Neural cell (in vitro differentiated cells): ENCODE results near the gene OR6B3.

ENCODE experiments used
- EP300 ChIP-seq: fragments of 450-650 bp; conservative IDR thresholded peaks from 2 replicates; pipeline ENCODE4 v1.6.1; 2014; ENCODE audit warnings: antibody characterized with exemption, mild to moderate bottlenecking, moderate library complexity; ENCODE audit not compliant: poor library complexity, severe bottlenecking
- EZH2 ChIP-seq: fragments of 200-600, 300-800 bp; shearing (Covaris generic), sonication (generic); IDR thresholded peaks from 2 replicates; pipeline ENCODE4 v1.6.1; 2014; ENCODE audit warnings: antibody characterized with exemption, low read length, borderline replicate concordance, mild to moderate bottlenecking; ENCODE audit not compliant: insufficient read depth, poor library complexity, severe bottlenecking
- POLR2AphosphoS5 ChIP-seq: IDR thresholded peaks from 2 replicates; pipeline ENCODE4 v1.6.1; 2012
- TF ChIP-seq, protein P1 (sequence below): fragments of 450-650 bp; IDR thresholded peaks from 2 replicates; pipeline ENCODE4 v1.5.1; 2014; ENCODE audit warnings: antibody characterized with exemption, mild to moderate bottlenecking, moderate library complexity; ENCODE audit not compliant: poor library complexity, severe bottlenecking

DNA sequence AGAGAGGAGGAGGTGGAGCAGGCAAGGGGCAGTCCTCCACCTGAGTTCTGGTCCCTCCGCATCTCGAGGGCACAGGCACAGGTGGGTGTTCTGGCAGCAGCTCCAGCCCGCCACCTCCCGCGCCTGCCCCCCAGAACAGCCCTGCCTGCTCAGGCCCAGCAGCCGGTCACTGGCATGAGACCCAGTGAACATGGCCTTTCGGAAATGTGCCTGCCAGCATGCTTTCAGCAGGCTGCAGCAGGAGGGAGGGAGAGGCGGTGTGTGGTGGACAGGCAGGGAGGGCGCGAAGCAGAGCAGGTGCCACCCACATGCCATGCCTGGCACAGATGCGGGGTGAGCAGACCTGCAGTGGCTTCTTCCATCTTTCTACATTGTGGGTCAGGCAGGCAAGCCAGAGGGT lies 3.4 kb upstream of the OR6B3 start:
- TF ChIP-seq POLR2AphosphoS5 (no peak), EZH2 (no peak), EP300 (no peak)
- TF ChIP-seq, protein P1, sequence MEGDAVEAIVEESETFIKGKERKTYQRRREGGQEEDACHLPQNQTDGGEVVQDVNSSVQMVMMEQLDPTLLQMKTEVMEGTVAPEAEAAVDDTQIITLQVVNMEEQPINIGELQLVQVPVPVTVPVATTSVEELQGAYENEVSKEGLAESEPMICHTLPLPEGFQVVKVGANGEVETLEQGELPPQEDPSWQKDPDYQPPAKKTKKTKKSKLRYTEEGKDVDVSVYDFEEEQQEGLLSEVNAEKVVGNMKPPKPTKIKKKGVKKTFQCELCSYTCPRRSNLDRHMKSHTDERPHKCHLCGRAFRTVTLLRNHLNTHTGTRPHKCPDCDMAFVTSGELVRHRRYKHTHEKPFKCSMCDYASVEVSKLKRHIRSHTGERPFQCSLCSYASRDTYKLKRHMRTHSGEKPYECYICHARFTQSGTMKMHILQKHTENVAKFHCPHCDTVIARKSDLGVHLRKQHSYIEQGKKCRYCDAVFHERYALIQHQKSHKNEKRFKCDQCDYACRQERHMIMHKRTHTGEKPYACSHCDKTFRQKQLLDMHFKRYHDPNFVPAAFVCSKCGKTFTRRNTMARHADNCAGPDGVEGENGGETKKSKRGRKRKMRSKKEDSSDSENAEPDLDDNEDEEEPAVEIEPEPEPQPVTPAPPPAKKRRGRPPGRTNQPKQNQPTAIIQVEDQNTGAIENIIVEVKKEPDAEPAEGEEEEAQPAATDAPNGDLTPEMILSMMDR, result no peak
